ENCODE results near the gene SCD5. TPM values are rescaled to one million over a fixed set of nuclear protein-coding genes. Genes with fewer than 3 reads are reported as not detected.

SCD5 gene
- total RNA-seq, 2 donors from 2014 or later: 51.4 TPM

DNA sequence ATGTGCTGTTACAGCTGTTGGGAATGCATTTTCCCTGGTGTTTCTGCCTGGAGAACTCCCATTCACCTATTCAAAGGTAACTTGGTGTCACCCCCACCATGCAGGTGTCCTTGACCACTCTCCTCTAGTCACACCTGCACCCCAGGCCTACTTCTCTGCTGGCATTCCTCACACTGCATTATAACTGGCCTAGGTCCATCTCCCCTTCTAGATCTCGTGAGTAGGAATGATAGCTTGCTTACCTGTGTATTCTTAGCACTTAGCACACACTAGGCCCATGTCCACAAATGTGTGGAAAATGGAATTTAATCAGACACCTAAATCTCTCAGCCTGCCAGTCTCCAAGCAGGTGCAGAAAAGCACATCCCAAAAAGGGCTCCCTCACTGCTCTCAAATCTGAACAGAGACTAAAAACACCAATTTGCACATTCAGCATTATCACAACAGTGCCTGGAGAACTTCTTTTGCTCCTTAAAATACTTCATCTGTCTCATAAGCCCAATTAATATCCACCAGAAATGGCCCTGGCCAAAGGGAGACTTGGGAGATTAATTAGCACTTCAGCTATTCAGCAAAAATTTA, 18.3 kb downstream of the SCD5 start:
- Histone ChIP-seq H3K27me3 (no peaks in the 10 kb centered on the region), H3K36me3 (replicated peaks in 1 of 2; ENCODE audit: insufficient read depth in 1 of 2, low read depth in 2 of 2) (no peaks in the 10 kb centered on the region), H3K4me3 (no peak overlapping the region), H3K27ac (peak overlapping the region; percentile 61 to 79 (median 66)), H3K9me3 (no peaks in the 10 kb centered on the region), H3K4me1 (peaks cover 33% of the 10 kb centered on the region)
- 0 to 7% methylated on average over 1 of the region's 1 CpG for WGBS, 2 donors
- TF ChIP-seq CTCF (IDR thresholded peaks at IDR 0.05): no peak
- TF ChIP-seq POLR2A (IDR thresholded peaks at IDR 0.05): no peak
- no peak for ATAC-seq
- intact Hi-C loops (cut with DNase I): no loop called here
- DNase-seq: no peak

DNA sequence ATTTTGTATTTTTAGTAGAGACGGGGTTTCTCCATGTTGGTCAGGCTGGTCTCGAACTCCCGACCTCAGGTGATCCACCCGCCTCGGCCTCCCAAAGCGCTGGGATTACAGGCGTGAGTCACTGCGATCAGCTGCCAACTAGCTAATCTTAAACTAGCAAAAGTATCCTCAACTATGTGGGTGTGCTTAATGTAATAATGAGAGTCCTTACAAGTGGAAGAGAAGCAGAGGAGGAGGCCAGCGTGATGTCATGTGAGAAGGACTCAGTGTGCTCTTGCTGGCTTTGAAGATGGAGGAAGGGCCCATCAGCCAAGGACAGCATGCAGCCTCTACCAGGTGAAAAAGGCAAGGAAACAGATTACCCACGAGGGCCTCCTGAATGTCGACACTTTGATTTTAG, 19.6 kb downstream of the SCD5 start:
- TF ChIP-seq CTCF (IDR thresholded peaks at IDR 0.05) (no peak), POLR2A (IDR thresholded peaks at IDR 0.05) (no peak)
- intact Hi-C loops (cut with DNase I): no loop called here
- 79 to 80% methylated on average over 11 of the region's 11 CpGs for WGBS, 2 donors
- no peaks in the 10 kb centered on the region for H3K27me3 ChIP-seq
- DNase-seq (no peak), ATAC-seq (no peak)
- peak overlapping the region; percentile 61 to 79 (median 66) for H3K27ac ChIP-seq
- no peak overlapping the region for H3K4me3 ChIP-seq
- no peaks in the 10 kb centered on the region for H3K9me3 ChIP-seq
- peaks cover 37% of the 10 kb centered on the region for H3K4me1 ChIP-seq
- H3K36me3 ChIP-seq (replicated peaks in 1 of 2; ENCODE audit: insufficient read depth in 1 of 2, low read depth in 2 of 2): no peaks in the 10 kb centered on the region

GRCh38 chr4:82777857-82778525, 20.6 kb downstream of the SCD5 start:
- ATAC-seq: no peak
- Histone ChIP-seq H3K36me3 (replicated peaks in 1 of 2; ENCODE audit: insufficient read depth in 1 of 2, low read depth in 2 of 2) (no peaks in the 10 kb centered on the region), H3K9me3 (no peaks in the 10 kb centered on the region), H3K4me1 (peaks cover 37% of the 10 kb centered on the region), H3K27me3 (no peaks in the 10 kb centered on the region), H3K4me3 (no peak overlapping the region), H3K27ac (peak overlapping the region in 3 of 4 donors; percentile 4 to 79 (median 61))
- WGBS, 2 donors: 87 to 93% methylated on average over 5 of the region's 5 CpGs
- TF ChIP-seq POLR2A (IDR thresholded peaks at IDR 0.05) (no peak), CTCF (IDR thresholded peaks at IDR 0.05) (no peak)
- DNase-seq: no peak
- intact Hi-C loops (cut with DNase I): no loop called here

DNA sequence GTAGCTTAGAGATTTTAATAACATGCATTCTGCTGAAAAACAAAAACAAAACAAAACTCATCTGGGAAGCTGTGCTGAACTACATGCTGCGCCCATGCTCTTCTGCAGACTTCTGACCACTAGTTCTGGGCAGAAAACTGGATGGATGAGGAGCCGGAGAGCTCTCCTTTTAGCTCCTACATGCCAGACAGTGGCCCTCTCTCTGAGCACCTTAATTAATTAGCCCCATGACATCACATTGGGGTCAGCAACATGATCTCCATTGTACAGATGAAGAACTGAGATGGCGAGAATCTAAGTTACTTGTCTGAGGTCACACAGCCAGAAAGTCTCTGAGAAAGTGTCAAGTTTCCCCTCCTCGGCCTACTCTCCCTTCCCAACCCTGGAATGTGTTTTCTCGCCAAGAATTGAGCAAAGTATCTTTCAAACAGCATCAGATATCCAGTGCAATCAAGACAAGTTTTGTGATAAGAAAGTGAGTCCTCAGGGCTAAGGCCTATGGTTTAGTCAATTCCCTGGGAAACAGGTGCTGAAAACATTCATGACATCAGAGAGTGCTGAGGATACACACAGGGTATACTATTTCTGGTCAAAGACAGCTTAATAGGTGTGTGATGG, 21.6 kb downstream of the SCD5 start:
- TF ChIP-seq POLR2A (IDR thresholded peaks at IDR 0.05) (no peak), CTCF (IDR thresholded peaks at IDR 0.05) (no peak)
- no peak overlapping the region for H3K4me3 ChIP-seq
- ATAC-seq (no peak), DNase-seq (no peak)
- H3K27ac ChIP-seq: peak overlapping the region in 1 of 4 donors; percentile 79
- H3K36me3 ChIP-seq (replicated peaks in 1 of 2; ENCODE audit: insufficient read depth in 1 of 2, low read depth in 2 of 2): no peaks in the 10 kb centered on the region
- no peaks in the 10 kb centered on the region for H3K27me3 ChIP-seq
- WGBS, 2 donors: 71 to 76% methylated on average over 5 of the region's 5 CpGs
- no peaks in the 10 kb centered on the region for H3K9me3 ChIP-seq
- intact Hi-C loops (cut with DNase I): no loop called here
- H3K4me1 ChIP-seq: peaks cover 34% of the 10 kb centered on the region
